Epithelial cell of esophagus (primary cell): ENCODE measurements around the gene TOX2.

Experiments
- DNase-seq: peaks from one replicate; pipeline ENCODE4 v3.0.0; 2010; ENCODE audit warnings: low read depth
- H3K4me3 ChIP-seq: 2 replicates; pipeline ENCODE4 v1.5.1; 2011; ENCODE audit warnings: mild to moderate bottlenecking, low read length, control low read depth
- TF ChIP-seq, protein P1 (sequence below): IDR thresholded peaks from 2 replicates; pipeline ENCODE4 v1.5.1; 2011; ENCODE audit warnings: low read depth, mild to moderate bottlenecking, low read length, control low read depth, inconsistent platforms; ENCODE audit not compliant: insufficient read depth; ENCODE audit errors: missing control alignments

The TOX2 gene

DNA sequence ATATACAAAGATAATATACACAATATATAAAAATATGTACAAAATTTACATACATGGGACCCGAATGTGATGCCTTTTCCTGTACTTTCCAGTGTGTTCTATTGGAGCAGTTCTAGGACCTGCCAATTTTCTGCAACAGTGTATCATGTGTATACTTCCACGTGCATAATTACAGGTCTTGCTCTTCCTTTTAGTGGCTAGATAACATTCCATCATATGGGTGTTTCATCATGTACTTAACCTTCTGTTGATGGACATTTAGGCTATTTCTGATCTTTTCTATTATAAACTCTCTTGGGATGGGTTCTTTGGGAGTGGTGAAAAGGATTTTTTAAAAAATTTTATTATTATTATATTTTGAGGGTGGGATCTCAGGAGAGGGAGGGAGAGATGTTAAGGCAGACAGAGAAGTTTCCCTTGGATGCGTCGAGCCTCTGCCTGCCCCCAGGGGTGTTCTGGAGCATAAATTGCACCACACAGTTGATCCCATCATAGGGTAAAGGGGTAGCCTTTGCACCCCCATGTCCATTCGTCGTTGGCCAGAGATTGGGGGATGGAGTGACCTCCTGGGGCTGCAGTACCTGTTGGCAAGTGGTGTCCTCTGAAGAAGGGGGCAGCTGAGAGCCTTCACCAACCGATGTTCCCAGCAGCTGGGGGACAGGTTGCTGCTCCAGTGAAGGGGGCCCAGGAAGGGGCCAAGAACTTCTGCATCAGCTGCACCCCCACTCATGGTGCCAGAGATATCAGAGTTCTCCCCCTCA is 110.3 kb downstream of the TOX2 start:
- TF ChIP-seq, protein P1, sequence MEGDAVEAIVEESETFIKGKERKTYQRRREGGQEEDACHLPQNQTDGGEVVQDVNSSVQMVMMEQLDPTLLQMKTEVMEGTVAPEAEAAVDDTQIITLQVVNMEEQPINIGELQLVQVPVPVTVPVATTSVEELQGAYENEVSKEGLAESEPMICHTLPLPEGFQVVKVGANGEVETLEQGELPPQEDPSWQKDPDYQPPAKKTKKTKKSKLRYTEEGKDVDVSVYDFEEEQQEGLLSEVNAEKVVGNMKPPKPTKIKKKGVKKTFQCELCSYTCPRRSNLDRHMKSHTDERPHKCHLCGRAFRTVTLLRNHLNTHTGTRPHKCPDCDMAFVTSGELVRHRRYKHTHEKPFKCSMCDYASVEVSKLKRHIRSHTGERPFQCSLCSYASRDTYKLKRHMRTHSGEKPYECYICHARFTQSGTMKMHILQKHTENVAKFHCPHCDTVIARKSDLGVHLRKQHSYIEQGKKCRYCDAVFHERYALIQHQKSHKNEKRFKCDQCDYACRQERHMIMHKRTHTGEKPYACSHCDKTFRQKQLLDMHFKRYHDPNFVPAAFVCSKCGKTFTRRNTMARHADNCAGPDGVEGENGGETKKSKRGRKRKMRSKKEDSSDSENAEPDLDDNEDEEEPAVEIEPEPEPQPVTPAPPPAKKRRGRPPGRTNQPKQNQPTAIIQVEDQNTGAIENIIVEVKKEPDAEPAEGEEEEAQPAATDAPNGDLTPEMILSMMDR = no peak

DNA sequence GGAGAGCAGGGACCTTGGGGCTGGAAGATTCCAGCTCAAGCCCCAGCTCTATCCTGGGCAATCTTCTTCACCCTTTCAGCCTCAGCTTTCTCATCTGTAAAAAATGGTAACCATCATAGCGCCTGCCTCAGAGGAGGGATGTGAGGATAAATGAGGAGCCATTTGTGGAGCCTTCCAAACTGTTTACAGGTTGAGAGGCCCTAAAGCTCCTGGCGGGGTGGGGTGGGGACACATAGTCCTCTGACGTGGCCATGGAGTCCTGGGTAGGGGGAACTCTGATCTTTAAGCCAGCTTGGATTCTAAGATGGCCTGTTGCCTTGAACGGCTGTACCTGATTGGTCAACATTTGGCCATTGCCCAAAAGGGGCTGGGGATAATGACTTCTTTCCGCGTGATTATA is 111.1 kb downstream of the TOX2 start:
- no peak for DNase-seq
- H3K4me3 ChIP-seq = no peak overlapping the region
- TF ChIP-seq, protein P1 = no peak

More for the DNA sequence above, 110.3 kb downstream of the TOX2 start:
- no peak for DNase-seq
- H3K4me3 ChIP-seq = no peak overlapping the region

DNA sequence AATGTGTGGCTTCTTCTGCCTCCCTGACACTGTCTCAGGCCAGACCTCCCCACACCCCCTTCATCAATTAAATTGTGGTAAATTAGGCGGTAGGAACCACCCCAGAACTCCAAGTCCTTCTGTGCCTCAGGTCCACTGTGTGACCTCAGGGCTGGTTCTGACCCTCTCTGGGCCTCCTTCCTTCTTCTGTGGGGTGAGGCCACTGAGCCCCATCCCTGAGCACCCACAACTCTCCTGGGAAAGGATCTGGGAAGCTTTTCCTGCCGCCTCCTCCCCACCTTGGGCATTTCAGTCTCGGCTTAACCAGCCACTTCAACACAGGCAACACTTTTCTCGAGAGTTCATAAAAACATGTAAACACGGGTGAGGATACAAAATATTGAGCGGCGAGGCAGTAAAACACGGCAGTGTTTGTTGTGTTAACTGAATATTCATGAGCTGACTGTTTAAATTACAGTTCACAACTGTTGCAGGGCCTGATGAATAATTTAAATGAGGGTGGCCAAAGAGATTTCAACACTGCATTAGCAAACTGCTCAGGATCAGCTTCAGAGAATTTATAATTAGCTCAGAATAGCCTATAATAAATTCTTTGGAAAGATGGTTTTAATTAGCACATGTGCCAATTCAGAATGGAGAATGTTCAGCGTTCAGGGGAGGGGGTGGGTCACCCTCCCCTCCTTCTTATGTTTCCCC is 112.1 kb downstream of the TOX2 start:
- no peak for DNase-seq
- TF ChIP-seq, protein P1 = no peak
- no peak overlapping the region for H3K4me3 ChIP-seq

DNA sequence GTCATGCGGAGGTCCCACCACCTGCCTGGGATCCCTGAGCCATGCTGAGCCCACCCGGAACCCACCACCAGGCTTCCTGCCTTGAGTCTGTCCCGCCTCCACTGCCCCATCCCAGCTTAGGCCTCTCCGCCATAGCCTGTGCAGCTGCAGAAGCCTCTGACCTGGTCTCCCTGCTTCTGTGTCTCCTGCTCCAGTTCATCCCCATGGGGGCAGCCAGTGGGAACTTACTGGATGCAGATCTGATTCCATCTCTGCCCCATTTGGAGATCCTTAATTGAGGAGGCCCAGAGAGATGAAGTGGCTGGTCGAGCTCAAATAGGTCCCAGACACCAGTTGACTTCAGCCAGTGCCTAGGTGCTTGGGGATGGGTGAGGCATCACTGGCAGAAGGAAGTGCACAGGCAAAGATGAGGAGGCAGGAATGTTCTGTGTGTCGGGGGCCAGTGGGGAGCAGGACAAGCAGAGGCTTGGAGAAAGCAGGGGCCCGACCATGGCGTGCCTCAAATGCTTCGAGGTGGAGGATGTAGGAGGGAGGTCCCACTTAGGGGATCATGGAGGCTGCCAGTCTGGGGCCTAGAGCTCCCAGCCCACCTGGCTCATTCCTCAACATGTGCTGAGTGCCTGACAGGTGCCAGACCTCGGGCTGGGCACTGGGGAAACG is 112.8 kb downstream of the TOX2 start:
- TF ChIP-seq, protein P1 = no peak
- no peak overlapping the region for H3K4me3 ChIP-seq
- DNase-seq = no peak

DNA sequence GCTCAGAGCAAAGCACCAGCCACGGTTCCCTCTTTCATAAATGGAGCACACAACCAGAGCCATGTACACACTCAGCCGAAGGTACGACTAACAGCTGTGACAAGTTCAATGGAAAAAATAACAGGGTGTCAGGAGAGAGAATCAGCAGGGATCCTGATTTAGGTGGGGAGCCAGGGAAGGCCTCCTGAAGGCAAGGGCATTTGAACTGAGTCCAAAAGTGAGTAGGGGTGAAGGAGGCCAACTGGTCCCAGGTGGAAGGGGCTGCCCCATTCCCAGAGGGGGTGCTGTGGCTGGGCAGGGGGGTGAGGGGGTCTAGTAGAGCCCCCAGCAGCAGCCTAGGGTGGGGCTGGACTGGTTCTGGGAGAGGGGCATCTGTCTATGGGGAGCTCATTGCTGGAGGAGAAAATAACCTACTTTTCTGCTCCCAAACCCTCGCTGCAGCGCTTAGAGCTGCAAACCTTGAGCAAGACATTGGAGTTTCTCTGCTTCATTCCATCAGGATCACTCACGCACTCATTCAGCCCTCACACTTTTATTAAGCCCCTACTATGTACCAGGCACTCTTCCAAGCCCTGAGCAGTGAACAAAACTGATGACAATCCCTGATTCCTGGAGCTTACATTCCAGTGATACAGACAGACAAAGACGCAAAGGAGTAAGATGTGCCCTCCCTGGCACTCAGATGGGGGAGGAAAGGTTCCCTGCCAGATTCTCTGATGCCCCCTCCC is 113.5 kb downstream of the TOX2 start:
- no peak for DNase-seq
- H3K4me3 ChIP-seq = no peak overlapping the region
- TF ChIP-seq, protein P1 = no peak

DNA sequence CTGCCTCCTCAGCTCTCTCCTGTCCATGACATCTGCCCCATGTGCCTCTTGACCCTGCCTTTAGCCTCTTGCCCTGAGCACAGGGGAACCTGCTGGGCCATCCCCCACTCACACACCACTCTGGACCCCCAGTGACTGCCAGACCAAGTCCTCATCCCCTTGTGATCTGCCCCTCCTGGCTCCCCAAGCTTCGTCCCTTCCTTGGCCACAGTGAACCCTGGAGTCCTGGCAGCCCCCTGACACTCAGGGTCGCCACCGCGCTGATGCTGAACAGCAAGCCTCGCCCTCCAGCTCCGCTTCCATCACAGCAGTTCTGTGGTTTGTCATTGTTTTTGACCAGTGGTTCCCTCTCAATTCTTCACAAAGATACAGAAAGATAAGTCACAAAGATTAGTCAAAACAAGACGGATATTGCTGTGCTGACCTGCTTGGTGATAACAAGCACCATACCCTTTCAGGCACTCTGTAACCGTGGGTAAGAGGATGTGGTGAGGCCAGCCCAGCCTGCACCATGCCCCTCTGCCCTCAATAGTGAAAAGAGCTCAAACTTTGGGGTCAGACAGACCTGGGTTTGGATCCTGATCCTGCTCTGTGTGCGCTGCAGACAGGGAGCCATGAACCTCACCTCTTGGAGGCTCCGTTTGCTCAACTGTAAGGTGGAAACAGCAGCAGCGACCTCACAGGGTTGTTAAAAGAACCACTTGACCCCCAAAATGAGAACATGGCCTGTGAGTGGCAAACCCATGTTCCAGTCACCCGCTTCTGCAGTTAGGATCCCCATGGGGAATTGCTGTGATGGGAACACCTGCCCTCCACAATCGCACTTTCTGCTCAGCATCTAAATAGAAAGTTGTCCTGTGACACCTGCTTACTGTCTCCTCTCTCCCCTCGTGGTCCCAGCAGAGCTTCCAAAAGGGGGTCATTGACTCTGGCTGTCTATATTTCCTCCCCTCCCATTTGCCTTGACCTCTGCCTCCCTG is 114.5 kb downstream of the TOX2 start:
- TF ChIP-seq, protein P1 = no peak
- H3K4me3 ChIP-seq = no peak overlapping the region
- no peak for DNase-seq
